Pancreas (tissue), 10 donors: ENCODE measurements around the gene KIF5A. TPM values are rescaled to one million over a fixed set of nuclear protein-coding genes. Genes with fewer than 3 reads are reported as not detected.
"Not testable (repeated sequence)": the region's sequence is repeated elsewhere in the genome, so short reads cannot be mapped to it uniquely, and the experiment has no call there.

Source experiments
- ATAC-seq, 4 donors: fragments of 200-7000 bp; cut with Tn5 transposase; one replicate each; pipeline versions ENCODE4 v1.8.0 to v1.9.1; 2020; ENCODE audit warnings: mild to moderate bottlenecking in 4 of 4, moderate library complexity in 4 of 4
- DNase-seq, 6 donors: peaks; one replicate each; pipeline ENCODE4 v3.0.0-alpha.2; 2020
- FAIRE-seq: peaks from 2 replicates; lab custom pipeline; 2012; peaks lifted over from hg19 to GRCh38; lab: Jason Lieb, UNC
- H3K27ac ChIP-seq, 4 donors: fragments of 200-600 bp; sonication (generic); 1 replicate in 3 of 4; 2 replicates in 1 of 4; pipeline versions ENCODE4 v1.5.0 to v1.8.0; 2020
- H3K27me3 ChIP-seq, 4 donors: fragments of 200-600 bp; one replicate each; pipeline ENCODE4 v1.8.0; 2021
- H3K36me3 ChIP-seq, 3 donors: fragments of 200-600 bp; sonication (generic) in 1 of 3; one replicate each; pipeline versions ENCODE4 v1.5.0 to v1.8.0; 2020 to 2021
- H3K4me1 ChIP-seq, 3 donors: fragments of 200-600 bp; one replicate each; pipeline ENCODE4 v1.8.0; 2021
- H3K4me3 ChIP-seq, 4 donors: fragments of 200-600 bp; sonication (generic) in 2 of 4; one replicate each; pipeline versions ENCODE4 v1.5.0 to v1.8.0; 2020 to 2021
- H3K9me3 ChIP-seq, 4 donors: fragments of 200-600 bp; one replicate each; pipeline ENCODE4 v1.8.0; 2021
- WGBS, 2 donors: extraction: QIAGEN DNeasy Blood & Tissue Kit; methylation state at CpG; one replicate each; pipeline ENCODE4 v1.1.7; 2013; 5-methylcytosine and 5-hydroxymethylcytosine counted together
- intact Hi-C, 3 donors: fragments of 100-400 bp; cut with DNase I; formaldehyde crosslinking; loops; one replicate each; pipeline versions ENCODE4 v1.11.1 to v1.14.2; 2022
- polyA plus RNA-seq, 2 donors: library from polyadenylated mRNA; stranded (reverse); fragments of 200-250 nt; gene quantifications; one replicate each; pipeline ENCODE4 v1.2.3, GENCODE V29; 2013
- total RNA-seq, 6 donors: library from RNA; stranded (reverse); fragmentation: NEBNext Ultra II Directional in 4 of 6; extraction: Animal tissue kit (Norgen Biotek cat#: 25700) in 4 of 6; gene quantifications; one replicate each; pipeline versions ENCODE4 v1.2.1 to v1.2.4, GENCODE V29; 2021 to 2023
- TF ChIP-seq, protein P1 (sequence below), 4 donors: fragments of 200-600 bp; sonication (generic) in 3 of 4; IDR thresholded peaks; one replicate each; pipeline versions ENCODE4 v1.5.0 to v1.8.0; 2021; ENCODE audit warnings: antibody characterized with exemption in 4 of 4
- donor health status: healthy with polysubstance abuse.
- donor health status: DM: no; HTN: no; CAD: no; lungs with moderate emphysema.
- donor health status: DM: no; HTN: no; CAD: no.
- donor health status: control.
- donor health status: control.
- donor health status: Bipolar disorder and iron deficiency.
- donor health status: DM: yes; HTN: yes; CAD: no.
- donor health status: DM: no; HTN: no; CAD: no.
- donor health status: DM: no; HTN: no; CAD: no.
- donor health status: DM: yes; HTN: yes; CAD: no.

The KIF5A gene
- total and polyA plus RNA-seq, 8 donors: 0.25 to 2.9 (median 0.68) TPM

DNA sequence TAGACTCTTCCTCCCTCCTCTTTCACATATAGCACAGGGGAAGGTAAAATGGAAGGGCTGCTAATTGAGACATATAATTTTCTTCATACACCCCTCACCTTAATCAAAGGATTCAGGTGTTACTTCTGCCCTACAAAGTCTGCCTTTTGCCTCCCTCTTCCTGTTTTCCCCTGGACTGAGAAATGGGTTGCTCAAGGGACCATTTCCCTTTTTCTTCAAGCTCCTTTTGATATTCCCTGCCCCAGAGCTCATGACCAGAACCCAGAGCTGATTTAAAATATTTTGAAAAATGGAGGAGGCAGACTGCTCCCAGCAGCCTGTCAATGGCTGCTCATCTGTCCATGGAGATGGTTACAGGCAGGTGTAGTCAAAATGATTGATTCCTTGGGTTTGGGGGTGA is 34.8 kb downstream of the KIF5A start:
- Histone ChIP-seq H3K9me3 (no peaks in the 10 kb centered on the region), H3K27ac (no peak overlapping the region), H3K4me3 (no peak overlapping the region), H3K27me3 (no peaks in the 10 kb centered on the region), H3K4me1 (no peaks in the 10 kb centered on the region), H3K36me3 (no peaks in the 10 kb centered on the region)
- no peak for ATAC-seq
- TF ChIP-seq, protein P1, sequence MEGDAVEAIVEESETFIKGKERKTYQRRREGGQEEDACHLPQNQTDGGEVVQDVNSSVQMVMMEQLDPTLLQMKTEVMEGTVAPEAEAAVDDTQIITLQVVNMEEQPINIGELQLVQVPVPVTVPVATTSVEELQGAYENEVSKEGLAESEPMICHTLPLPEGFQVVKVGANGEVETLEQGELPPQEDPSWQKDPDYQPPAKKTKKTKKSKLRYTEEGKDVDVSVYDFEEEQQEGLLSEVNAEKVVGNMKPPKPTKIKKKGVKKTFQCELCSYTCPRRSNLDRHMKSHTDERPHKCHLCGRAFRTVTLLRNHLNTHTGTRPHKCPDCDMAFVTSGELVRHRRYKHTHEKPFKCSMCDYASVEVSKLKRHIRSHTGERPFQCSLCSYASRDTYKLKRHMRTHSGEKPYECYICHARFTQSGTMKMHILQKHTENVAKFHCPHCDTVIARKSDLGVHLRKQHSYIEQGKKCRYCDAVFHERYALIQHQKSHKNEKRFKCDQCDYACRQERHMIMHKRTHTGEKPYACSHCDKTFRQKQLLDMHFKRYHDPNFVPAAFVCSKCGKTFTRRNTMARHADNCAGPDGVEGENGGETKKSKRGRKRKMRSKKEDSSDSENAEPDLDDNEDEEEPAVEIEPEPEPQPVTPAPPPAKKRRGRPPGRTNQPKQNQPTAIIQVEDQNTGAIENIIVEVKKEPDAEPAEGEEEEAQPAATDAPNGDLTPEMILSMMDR (IDR thresholded peaks at IDR 0.05): no peak
- intact Hi-C loops: loop anchor here in 1 of 3 donors (5.0 kb wide), 1 partner anchor 43 kb away; no protein-coding TSS in a partner anchor
- FAIRE-seq: no peak
- DNase-seq: no peak

GRCh38 chr12:57585156-57585555 is 35.3 kb downstream of the KIF5A start:
- Histone ChIP-seq H3K4me1 (no peaks in the 10 kb centered on the region), H3K27ac (no peak overlapping the region), H3K4me3 (no peak overlapping the region), H3K27me3 (no peaks in the 10 kb centered on the region), H3K36me3 (no peaks in the 10 kb centered on the region), H3K9me3 (no peaks in the 10 kb centered on the region)
- FAIRE-seq (no peak), ATAC-seq (no peak), DNase-seq (no peak)
- intact Hi-C loops: no loop called here
- TF ChIP-seq, protein P1 (IDR thresholded peaks at IDR 0.05): no peak
- 71% methylated on average over 2 of the region's 2 CpGs for WGBS, 2 donors

DNA sequence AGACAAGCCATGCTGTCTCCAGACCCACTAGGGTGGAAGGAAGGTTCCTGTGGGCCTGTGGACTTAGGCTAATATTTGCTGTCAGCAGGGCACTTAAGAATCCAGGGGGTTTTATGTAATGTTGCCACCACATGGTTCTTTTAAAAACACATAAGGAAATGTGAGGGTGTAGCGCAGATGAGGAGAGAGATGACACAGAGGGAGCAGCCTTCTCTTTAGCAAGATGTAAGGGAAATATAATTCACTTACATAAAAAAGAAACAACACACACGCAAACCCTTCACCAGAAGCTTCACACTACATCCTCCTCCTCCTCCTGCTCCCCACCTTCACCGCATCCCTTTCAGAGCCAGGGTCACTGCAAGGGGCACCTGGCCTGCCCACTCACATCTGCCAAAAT is 36.3 kb downstream of the KIF5A start:
- ATAC-seq (no peak), FAIRE-seq (no peak), DNase-seq (no peak)
- no peak overlapping the region for H3K4me3 ChIP-seq
- TF ChIP-seq, protein P1 (IDR thresholded peaks at IDR 0.05): no peak
- H3K27me3 ChIP-seq: no peaks in the 10 kb centered on the region
- H3K27ac ChIP-seq: no peak overlapping the region
- H3K9me3 ChIP-seq: no peaks in the 10 kb centered on the region
- H3K36me3 ChIP-seq: no peaks in the 10 kb centered on the region
- intact Hi-C loops: no loop called here
- peaks cover 0 to 3% (median 0%) of the 10 kb centered on the region in 3 donors for H3K4me1 ChIP-seq
- WGBS, 2 donors: 86 to 93% methylated on average over 3 of the region's 3 CpGs

DNA sequence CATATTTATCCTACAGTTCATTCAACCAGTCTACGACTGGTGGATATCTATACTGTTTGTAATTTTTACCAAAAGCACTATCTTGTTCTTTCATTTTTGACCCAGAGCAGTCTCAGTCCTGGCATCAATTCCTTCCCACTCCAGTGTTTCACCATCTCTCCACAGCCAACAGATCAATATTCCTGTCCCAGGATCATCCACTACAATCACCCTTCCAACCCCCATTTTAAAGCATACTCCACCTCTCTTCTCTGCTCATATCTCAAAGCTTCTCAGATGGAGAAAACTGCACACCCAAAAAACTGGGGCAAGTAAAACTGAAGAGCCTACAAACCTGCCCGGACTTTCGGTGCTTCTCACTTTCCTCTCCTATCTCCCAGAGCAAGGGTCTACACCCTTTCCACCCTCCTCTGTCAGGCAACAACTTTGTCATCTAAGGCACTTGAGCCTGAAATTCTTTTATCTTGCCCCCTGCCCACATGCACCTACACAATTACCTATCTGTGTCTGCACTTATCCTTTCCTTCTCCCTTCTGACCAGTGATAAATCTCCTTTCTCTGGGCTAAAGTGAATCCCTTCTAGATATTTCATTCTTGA is 37.1 kb downstream of the KIF5A start:
- H3K9me3 ChIP-seq: no peaks in the 10 kb centered on the region
- intact Hi-C loops: no loop called here
- no peaks in the 10 kb centered on the region for H3K27me3 ChIP-seq
- peaks cover under 1 to 3% (median 1%) of the 10 kb centered on the region in 3 donors for H3K4me1 ChIP-seq
- no peak for DNase-seq
- no peaks in the 10 kb centered on the region for H3K36me3 ChIP-seq
- FAIRE-seq: no peak
- no peak overlapping the region for H3K27ac ChIP-seq
- ATAC-seq: no peak
- WGBS, 2 donors: 67 to 70% methylated on average over 3 of the region's 3 CpGs
- TF ChIP-seq, protein P1 (IDR thresholded peaks at IDR 0.05): no peak
- H3K4me3 ChIP-seq: no peak overlapping the region

DNA sequence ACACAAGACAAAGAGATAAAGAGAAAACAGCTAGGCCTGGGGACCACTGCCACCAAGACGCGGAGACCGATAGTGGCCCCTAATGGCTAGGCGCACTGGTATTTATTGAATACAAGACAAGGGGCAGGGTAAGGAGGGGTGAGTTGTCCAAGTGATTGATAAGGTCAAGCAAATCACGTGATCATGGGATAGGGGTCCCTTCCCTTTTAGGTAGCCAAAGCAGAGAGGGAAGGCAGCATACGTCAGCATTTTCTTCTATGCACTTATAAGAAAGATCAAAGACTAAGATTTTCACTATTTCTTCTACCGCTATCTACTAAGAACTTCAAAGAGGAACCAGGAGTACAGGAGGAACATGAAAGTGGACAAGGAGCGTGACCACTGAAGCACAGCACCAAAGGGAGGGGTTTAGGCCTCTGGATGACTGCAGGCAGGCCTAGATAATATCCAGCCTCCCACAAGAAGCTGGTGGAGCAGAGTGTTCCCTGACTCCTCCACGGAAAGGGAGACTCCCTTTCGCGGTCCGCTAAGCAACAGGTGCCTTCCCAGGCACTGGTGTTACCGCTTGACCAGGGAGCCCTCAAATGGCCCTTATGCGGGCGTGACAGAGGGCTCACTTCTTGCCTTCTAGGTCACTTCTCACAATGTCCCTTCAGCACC is 39.2 kb downstream of the KIF5A start:
- H3K27ac ChIP-seq, H3K4me3 ChIP-seq, ATAC-seq, DNase-seq, FAIRE-seq, H3K9me3 ChIP-seq, intact Hi-C loops, H3K27me3 ChIP-seq, H3K36me3 ChIP-seq: not testable (repeated sequence)
- peaks cover 3 to 10% (median 6%) of the 10 kb centered on the region in 3 donors for H3K4me1 ChIP-seq
- 84 to 88% methylated on average over 15 of the region's 15 CpGs for WGBS, 2 donors
